Neural cell (in vitro differentiated cells): Measurements from ENCODE around the gene PARD6G. TPM values are rescaled to one million over a fixed set of nuclear protein-coding genes. Genes with fewer than 3 reads are reported as not detected.

Experiments used
- H2AFZ ChIP-seq: fragments of 200-600, 300-800 bp; sonication (generic), shearing (Covaris generic); 2 replicates; pipeline ENCODE4 v1.6.0; 2014; ENCODE audit warnings: low read depth, mild to moderate bottlenecking, antibody characterized with exemption, low read length, moderate library complexity
- H3F3A ChIP-seq: fragments of 200-600 bp; shearing (Covaris generic); 2 replicates; pipeline ENCODE4 v1.6.1; 2016; ENCODE audit warnings: mild to moderate bottlenecking, moderate library complexity, mixed read lengths, antibody characterized with exemption, low read length; ENCODE audit not compliant: insufficient read depth, poor library complexity, severe bottlenecking
- H3K27ac ChIP-seq: fragments of 200-600, 300-800 bp; sonication (generic), shearing (Covaris generic); 2 replicates; pipeline ENCODE4 v1.5.1; 2014; ENCODE audit warnings: mild to moderate bottlenecking, low read length, moderate library complexity
- H3K27me3 ChIP-seq: fragments of 300-800, 200-600 bp; sonication (generic), shearing (Covaris generic); 2 replicates; pipeline ENCODE4 v1.6.0; 2014; ENCODE audit warnings: mild to moderate bottlenecking, low read depth, low read length, moderate library complexity; ENCODE audit not compliant: insufficient read depth
- H3K36me3 ChIP-seq: fragments of 300-800, 200-600 bp; sonication (generic), shearing (Covaris generic); 2 replicates; pipeline ENCODE4 v1.5.1; 2014; ENCODE audit warnings: mild to moderate bottlenecking, antibody characterized with exemption, low read length, moderate library complexity; ENCODE audit not compliant: insufficient read depth
- H3K4me2 ChIP-seq: fragments of 300-800, 200-600 bp; sonication (generic), shearing (Covaris generic); 2 replicates; pipeline ENCODE4 v1.6.0; 2014; ENCODE audit warnings: mild to moderate bottlenecking, low read length
- H3K4me3 ChIP-seq: fragments of 300-800, 200-600 bp; sonication (generic), shearing (Covaris generic); 2 replicates; pipeline ENCODE4 v1.5.1; 2014; ENCODE audit warnings: mild to moderate bottlenecking, low read length, moderate library complexity
- H3K79me2 ChIP-seq: fragments of 200-600 bp; shearing (Covaris generic); replicated peaks from 2 replicates; pipeline ENCODE4 v1.6.0; 2014; ENCODE audit warnings: mild to moderate bottlenecking, low read length, moderate library complexity; ENCODE audit not compliant: insufficient read depth
- H3K9ac ChIP-seq: fragments of 300-800, 200-600 bp; sonication (generic), shearing (Covaris generic); 2 replicates; pipeline ENCODE4 v1.6.1; 2016; ENCODE audit warnings: mild to moderate bottlenecking, low read length, mixed read lengths
- H3K9me2 ChIP-seq: fragments of 200-600 bp; shearing (Covaris generic); 2 replicates; pipeline ENCODE4 v1.6.1; 2016; ENCODE audit warnings: mild to moderate bottlenecking, low read length, mixed read lengths; ENCODE audit not compliant: insufficient read depth
- H3K9me3 ChIP-seq: fragments of 200-600, 300-800 bp; sonication (generic), shearing (Covaris generic); 2 replicates; pipeline ENCODE4 v1.6.1; 2016; ENCODE audit warnings: mild to moderate bottlenecking, mixed run types, low read length, moderate library complexity, mixed read lengths
- H4K20me1 ChIP-seq: fragments of 200-600 bp; shearing (Covaris generic); 2 replicates; pipeline ENCODE4 v1.6.1; 2016; ENCODE audit warnings: mild to moderate bottlenecking, mixed run types; ENCODE audit not compliant: insufficient read depth
- CTCF ChIP-seq: fragments of 450-650 bp; IDR thresholded peaks from 2 replicates; pipeline ENCODE4 v1.5.1; 2014; ENCODE audit warnings: antibody characterized with exemption, mild to moderate bottlenecking, moderate library complexity; ENCODE audit not compliant: poor library complexity, severe bottlenecking
- EZH2 ChIP-seq: fragments of 200-600, 300-800 bp; shearing (Covaris generic), sonication (generic); IDR thresholded peaks from 2 replicates; pipeline ENCODE4 v1.6.1; 2014; ENCODE audit warnings: antibody characterized with exemption, low read length, borderline replicate concordance, mild to moderate bottlenecking; ENCODE audit not compliant: insufficient read depth, poor library complexity, severe bottlenecking
- MXI1 ChIP-seq: fragments of 450-650 bp; conservative IDR thresholded peaks from 2 replicates; pipeline ENCODE4 v1.6.1; 2014; ENCODE audit warnings: antibody characterized with exemption, mild to moderate bottlenecking; ENCODE audit not compliant: poor library complexity, severe bottlenecking
- POLR2AphosphoS5 ChIP-seq: IDR thresholded peaks from 2 replicates; pipeline ENCODE4 v1.6.1; 2012
- RAD21 ChIP-seq: fragments of 450-650 bp; conservative IDR thresholded peaks from 2 replicates; pipeline ENCODE4 v1.6.1; 2014; ENCODE audit warnings: antibody characterized with exemption, mild to moderate bottlenecking, moderate library complexity
- REST ChIP-seq: IDR thresholded peaks from 2 replicates; pipeline ENCODE4 v1.6.1; 2012; ENCODE audit warnings: borderline replicate concordance
- SMC3 ChIP-seq: fragments of 450-650 bp; conservative IDR thresholded peaks from 2 replicates; pipeline ENCODE4 v1.6.1; 2014; ENCODE audit warnings: antibody characterized with exemption, mild to moderate bottlenecking, moderate library complexity; ENCODE audit not compliant: poor library complexity
- polyA plus RNA-seq: library from polyadenylated mRNA; depleted of rRNA; stranded (reverse); fragments of >200 nt; gene quantifications from 2 replicates; pipeline ENCODE4 v1.2.3, GENCODE V29; 2014

Gene PARD6G
- polyA plus RNA-seq, 1 donor from 2014 or later, result 9.3 TPM

- Histone ChIP-seq H3K4me2 (no peak overlapping the region), H3K4me3 (no peak overlapping the region), H3K79me2 (peaks cover 4% of the 10 kb centered on the region), H3K27ac (no peak overlapping the region), H3K27me3 (no peaks in the 10 kb centered on the region), H2AFZ (no peak overlapping the region), H3F3A (no peaks in the 10 kb centered on the region), H3K36me3 (no peaks in the 10 kb centered on the region), H3K9me3 (no peaks in the 10 kb centered on the region), H4K20me1 (no peaks in the 10 kb centered on the region), H3K9me2 (no peaks in the 10 kb centered on the region), H3K9ac (no peak overlapping the region)
- TF ChIP-seq REST, result no peak
- TF ChIP-seq POLR2AphosphoS5, result no peak
Observed at GRCh38 chr18:80168346-80168745, 79.0 kb downstream of the PARD6G start.

GRCh38 chr18:80167931-80168330 is 79.4 kb downstream of the PARD6G start:
- TF ChIP-seq REST (no peak), RAD21 (no peak), SMC3 (no peak), CTCF (no peak)
- no peak overlapping the region for H3K9ac ChIP-seq
- no peaks in the 10 kb centered on the region for H3K9me2 ChIP-seq
- no peaks in the 10 kb centered on the region for H3K9me3 ChIP-seq
- no peak overlapping the region for H3K4me3 ChIP-seq
- H3K27me3 ChIP-seq, result no peaks in the 10 kb centered on the region
- H4K20me1 ChIP-seq, result no peaks in the 10 kb centered on the region
- no peak overlapping the region for H2AFZ ChIP-seq
- no peaks in the 10 kb centered on the region for H3K36me3 ChIP-seq
- H3K4me2 ChIP-seq, result no peak overlapping the region
- no peaks in the 10 kb centered on the region for H3F3A ChIP-seq
- no peak overlapping the region for H3K27ac ChIP-seq
- H3K79me2 ChIP-seq, result peaks cover 4% of the 10 kb centered on the region

GRCh38 chr18:80167331-80167730 is 80.0 kb downstream of the PARD6G start:
- no peak overlapping the region for H3K4me2 ChIP-seq
- H3K27me3 ChIP-seq, result no peaks in the 10 kb centered on the region
- H3K36me3 ChIP-seq, result no peaks in the 10 kb centered on the region
- no peak overlapping the region for H3K27ac ChIP-seq
- peaks cover 4% of the 10 kb centered on the region for H3K79me2 ChIP-seq
- H2AFZ ChIP-seq, result no peak overlapping the region
- H3K4me3 ChIP-seq, result no peak overlapping the region
- H4K20me1 ChIP-seq, result no peaks in the 10 kb centered on the region
- H3K9ac ChIP-seq, result no peak overlapping the region
- no peaks in the 10 kb centered on the region for H3F3A ChIP-seq
- no peaks in the 10 kb centered on the region for H3K9me3 ChIP-seq
- no peaks in the 10 kb centered on the region for H3K9me2 ChIP-seq
- TF ChIP-seq REST (no peak), EZH2 (no peak), CTCF (no peak), SMC3 (no peak), MXI1 (no peak), POLR2AphosphoS5 (no peak), RAD21 (no peak)
